ENCODE measurements around the gene ZDHHC14.

Gene ZDHHC14

GRCh38 chr6:157496534-157497095 lies 115.6 kb downstream of the ZDHHC14 start:
- DNase-seq, result no peak

GRCh38 chr6:157497579-157497978 lies 116.6 kb downstream of the ZDHHC14 start:
- DNase-seq, result no peak

DNA sequence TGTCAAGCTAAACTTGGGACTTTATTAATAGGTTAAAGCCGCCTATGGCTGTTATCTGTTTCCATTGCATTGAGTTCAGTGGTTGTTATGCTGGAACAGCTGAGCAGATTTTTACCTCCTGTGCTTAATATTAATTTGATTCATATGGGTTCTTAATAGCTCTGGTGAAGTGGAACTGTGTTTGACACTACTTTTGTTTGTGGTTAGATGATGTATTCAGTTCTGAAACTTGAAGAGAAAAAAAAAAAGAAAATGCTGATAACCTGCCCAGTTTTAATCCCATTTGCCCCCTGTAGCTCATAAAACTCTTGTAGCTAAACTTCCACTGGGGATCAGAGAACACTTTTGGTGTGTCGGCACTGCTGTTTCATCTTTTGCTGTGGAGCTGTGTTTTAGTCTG lies 117.8 kb downstream of the ZDHHC14 start:
- DNase-seq, result no peak

GRCh38 chr6:157500022-157500421 lies 119.0 kb downstream of the ZDHHC14 start:
- DNase-seq, result no peak

DNA sequence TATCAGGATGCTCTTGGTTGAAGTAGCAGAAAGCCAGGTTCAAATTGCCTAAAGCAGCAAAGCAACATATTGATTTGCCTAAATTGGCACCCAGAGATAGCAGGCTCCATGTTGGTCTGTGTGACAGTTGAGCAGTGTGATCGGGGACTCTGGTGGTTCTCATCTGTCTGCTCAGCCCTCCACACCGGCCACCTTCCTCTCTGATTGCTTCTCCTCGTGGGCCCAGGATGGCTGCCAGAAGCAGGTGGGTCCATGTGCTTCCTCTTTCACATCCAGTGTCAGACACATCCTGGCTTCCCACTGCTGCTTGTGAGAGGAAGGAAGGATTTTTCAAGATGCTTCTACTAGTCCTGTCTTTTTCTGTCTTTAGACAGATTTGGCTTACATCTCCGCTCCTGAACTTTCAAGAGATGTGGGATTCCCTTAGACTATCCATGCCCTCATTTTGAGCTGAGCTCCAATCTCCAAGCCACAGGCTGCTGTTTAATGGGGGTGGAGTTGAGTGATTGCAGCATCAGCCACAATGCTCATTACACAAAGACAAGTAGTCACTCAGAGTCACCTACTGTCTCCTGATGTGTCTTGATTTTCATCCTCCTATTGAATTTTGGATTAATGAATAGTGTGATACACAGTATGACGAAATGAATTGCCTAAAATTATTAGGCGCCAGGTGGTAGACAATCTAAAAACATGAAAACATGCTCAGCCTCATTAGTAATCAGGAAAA lies 122.2 kb downstream of the ZDHHC14 start:
- DNase-seq, result no peak

- no peak for DNase-seq
Measured at GRCh38 chr6:157505912-157506491, 125.0 kb downstream of the ZDHHC14 start.

DNA sequence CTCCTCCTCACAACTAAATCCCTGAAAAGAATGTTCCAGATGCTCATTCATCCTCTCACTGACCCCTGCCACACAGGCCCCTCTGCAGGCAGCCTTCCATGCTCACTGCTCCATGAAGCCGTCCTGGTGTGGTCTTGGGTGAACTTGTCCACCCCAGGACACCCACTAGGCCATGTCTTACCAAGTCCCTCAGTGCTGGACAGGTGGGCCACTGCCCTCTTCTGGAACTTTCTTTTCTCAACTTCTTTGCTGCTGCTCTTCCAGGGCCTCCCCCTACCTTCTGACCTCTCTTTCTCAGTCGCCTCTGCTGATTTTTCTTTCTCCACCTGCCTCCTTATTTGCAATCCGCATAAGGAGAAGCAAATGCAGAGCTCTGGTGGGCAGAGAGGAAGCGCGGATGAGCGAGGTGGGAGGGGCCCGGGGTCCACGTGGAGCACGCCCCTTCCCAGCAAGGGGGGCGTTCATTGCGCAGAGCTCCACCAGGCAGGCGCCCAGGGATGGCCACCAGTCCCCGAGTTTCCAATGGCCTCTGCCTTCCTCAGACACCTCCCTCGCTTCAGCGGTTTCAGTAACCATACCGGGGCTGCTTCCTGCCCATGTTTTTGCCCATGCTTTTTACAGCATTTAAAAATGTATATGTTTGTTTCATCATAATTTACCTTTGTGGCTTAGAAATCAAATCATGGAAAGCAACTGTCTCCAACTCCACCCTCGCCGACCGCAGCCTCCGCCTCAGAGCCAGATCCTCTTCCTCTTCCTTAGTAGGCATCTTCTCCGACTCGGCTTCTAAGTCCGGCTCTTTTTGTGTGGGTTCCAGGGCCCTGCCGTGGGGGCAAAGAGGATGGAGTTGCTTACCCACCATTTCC lies 129.6 kb downstream of the ZDHHC14 start:
- DNase-seq, result no peak

DNA sequence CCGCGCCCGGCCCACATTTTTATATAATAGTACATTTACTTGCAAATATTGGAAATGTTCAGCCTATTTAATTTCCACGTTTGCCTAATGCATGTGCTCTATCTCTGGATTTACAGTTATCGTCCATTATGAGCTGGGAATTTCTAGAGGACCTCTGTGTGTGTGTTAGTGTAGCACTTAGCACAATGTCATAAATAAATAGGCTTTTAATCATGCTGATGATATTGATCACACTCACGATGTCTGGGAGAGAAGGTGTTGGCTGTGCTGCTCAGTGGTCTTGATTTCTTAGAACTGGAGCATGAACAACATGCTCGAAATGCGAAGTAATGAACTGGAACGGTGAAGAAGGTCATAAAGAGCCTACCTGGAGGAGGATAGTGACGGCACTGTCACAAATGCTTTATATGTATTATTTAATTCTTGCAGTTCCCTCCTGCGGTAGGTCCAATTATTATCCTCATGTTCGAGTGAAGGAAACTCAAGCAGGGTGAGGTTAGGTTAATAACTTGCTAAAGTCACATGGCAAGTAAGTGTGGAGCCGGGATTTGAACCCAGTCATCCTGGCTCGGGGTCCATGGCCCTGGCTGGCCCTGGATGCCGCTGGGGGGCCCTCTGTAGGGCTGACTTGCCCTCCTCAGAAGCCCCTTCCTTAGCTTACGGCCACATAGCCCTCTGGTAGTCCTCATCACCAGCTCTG lies 130.8 kb downstream of the ZDHHC14 start:
- no peak for DNase-seq

DNA sequence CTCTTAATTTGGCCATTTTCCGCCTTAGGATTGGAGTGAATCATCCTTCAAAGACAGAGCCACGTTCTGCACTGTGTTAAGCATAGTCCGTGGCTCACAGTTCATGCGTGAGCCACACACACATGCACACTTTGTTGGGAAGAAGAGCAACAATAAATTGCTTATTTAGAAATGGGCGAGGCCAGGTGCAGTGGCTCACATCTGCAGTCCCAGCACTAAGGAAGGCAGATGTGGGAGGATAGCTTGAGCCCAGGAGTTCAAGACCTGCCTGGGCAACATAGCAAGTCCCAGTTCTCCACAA lies 131.3 kb downstream of the ZDHHC14 start:
- no peak for DNase-seq

- DNase-seq, result no peak
Measured at GRCh38 chr6:157513004-157513603, 132.1 kb downstream of the ZDHHC14 start.

GRCh38 chr6:157513619-157514485 lies 132.9 kb downstream of the ZDHHC14 start:
- no peak for DNase-seq

GRCh38 chr6:157514659-157515496 lies 133.9 kb downstream of the ZDHHC14 start:
- no peak for DNase-seq

DNA sequence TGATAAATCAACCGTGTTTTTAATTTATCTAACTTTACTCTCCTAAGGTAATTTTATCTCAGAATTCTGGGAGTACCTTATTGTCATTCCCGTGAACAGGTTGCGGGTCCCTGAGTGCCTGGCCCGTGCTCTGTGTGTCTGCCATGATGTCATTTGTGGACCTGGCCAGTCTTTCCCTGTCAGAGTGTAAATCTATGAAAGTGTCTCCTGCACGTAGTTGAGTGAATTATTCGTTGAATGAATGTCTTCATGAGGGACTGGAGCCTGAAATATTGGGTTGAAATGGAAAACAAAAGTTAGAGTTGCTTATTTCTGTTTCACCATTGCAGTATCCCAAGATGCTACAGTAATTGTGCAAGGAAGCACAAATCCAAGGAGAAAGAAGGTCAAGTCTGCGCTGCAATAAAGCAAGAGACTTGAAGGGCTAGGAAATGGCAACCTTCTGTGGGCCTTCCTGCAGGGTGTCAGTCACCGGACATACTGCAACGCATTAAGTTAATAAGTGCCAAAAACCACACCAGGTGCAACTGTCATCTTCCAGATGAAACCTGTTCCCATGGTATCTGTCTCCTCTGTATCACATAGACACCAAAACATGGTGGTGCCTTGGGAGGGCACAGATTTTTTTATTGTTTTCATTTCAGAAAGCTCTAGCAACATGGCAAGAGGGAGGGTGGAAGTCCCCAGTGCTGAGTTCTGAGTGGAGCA lies 135.5 kb downstream of the ZDHHC14 start:
- DNase-seq, result no peak

- DNase-seq, result no peak
Measured at GRCh38 chr6:157517601-157518359, 136.8 kb downstream of the ZDHHC14 start.

DNA sequence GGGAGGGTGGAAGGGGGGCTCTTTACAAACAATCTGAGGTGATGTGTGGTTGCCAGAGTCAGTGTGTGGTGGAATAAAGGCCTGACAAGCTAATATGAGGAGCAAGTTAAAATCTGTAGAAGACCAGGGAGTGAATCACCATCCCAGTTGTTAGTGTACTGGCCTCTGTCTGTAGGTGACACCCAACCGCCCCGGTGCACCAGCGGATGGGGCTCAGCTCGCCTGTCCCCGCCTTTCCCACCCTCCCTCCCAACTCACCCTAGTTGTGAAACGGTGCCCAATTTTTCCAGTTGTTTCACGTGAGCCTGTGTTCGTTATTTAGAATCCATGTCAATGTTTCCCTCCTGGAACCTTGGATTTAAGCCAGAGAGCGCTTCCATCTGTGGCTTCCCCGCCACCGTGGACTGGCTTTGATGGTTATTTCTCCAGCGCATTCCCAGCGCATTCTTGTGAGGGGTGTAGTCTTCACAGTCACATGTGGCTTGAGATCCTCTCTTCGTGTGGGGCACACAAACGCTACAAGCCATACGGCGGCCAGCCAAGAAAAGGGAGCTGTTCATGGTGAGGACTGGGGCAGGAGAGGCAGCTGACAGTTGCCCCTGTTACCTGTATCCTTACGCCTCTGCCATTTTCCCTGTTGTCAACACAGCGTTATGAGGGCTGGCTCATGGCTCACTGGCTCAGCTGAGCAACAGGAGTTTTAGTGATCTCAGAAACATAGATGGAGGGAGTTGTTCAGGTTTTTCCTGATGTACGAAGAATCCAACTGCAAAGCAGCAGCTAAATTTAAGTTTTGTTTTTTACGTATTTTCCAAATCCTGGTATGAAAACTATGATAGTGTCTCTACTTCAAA lies 137.6 kb downstream of the ZDHHC14 start:
- DNase-seq, result no peak

DNA sequence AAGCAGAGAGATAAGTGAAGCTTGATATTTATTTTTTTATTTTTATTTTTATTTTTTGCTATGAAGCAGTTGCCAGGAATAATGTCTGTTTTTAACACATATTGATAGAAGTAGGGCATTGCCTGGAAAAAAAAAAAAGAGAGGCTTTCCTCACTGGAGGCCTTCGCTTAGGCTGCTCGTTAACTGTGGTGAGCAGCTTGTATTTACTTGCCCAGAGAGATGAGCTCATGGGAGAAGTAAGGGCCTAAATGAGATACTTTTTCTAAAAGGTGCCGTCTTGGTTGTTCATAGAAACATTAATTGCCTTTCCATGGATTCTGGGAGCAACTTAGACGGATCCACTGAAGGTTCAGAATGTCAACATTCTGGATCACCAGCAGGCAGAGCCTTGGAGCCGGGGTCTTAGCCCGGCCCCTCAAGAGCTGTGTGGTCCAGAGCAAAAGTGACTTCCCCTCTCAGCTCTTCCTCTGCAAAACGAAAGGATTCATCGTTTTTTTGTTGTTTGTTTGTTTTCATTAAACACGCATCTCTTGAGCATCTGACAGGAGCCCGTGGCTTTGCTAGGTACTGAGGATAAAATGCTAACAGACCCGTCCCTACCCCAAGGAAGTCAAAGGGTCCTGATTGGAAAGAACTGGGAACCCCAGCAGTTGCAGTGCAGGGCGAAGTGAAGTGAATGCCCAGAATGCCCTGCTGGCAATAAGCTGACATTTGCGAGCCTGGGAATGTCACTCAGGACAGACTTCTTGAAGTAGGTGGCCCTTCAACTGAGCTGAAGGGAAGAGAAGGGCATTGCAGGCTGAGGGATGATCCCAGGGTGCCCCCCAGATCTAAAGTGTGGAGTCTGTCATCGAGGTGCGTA lies 138.5 kb downstream of the ZDHHC14 start:
- no peak for DNase-seq

DNA sequence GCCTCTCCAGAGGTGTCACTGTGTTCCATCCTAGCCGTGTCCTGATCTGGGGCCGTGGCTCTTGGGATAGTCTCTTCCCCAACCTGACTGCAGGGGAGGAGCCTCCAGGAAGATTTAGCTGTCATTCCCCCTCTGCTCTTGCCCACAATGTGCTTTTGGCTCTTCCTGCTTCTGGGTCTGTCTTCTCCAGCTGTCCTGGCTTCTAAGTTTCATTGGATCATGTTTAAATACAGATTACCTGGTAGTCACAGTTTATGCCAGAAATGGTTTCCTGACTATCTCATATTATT lies 139.1 kb downstream of the ZDHHC14 start:
- no peak for DNase-seq

Data from activated gamma-delta T cell (primary cell).